Measurements from ENCODE around the gene ARPC4.

The ARPC4 gene

DNA sequence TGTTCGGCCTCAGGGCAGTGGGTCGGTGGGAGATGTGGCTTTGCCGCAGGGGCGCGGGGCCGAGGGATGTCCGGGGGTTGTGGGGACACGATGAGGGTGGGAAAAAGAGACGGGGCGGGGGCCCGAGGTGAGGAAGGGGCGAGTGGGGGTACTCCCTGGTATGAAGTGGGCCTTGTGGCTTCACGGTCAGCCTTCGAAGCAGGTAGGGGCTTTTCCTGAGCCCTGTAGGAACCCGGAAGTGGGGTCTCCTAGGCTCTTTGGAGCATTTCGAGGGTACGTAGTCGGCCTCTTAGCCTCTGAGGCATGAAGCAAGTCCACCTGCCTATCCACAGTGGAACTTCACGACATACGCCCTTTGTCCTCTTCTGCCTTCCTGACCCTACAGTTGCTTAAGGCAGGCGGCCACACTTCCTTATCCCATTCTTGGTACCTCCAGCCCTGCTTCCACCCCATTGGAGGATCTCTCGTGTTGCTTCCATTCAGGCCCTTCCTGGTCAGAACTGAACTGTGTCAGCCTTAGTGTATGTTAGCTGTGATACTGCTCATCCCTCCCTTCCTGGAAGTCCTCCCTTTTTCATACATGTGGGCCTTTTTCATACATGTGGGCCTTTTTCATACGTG is 389 bp downstream of the ARPC4 start:
- DNase-seq = no peak

DNA sequence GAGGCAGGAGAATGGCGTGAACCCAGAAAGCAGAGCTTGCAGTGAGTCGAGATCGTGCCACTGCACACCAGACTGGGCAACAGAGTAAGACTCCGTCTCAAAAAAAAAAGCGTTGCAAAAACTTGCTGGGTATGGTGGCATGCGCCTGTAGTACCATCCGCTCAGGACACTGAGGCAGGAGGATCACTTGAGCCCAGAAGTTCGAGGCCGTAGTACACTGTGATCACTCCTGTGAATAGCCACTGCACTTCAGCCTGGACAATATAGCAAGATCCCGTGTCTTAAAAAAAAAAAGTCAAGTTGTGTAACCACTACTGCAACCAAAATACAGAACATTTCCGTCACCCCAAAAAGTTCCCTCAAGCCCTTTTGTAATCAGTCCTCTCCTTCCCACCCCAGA is 1.5 kb downstream of the ARPC4 start:
- no peak for DNase-seq

DNA sequence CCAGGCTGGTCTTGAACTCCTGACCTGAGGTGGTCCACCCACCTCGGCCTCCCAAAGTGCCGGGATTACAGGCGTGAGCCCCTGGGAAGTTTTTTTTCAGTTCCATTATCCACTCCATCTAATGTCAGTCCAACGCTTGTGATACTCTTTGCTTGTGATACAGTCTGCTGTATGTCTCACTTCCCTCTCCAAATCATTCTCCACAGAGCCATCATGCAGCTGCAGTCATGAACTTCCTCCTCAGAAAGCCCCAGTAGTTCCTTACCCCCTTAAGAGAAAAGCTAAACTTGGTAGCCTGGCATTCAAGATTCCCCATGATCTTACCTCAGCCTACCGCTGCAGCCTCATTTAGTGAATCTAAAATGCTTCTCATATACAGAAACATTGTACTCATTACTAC is 2.3 kb downstream of the ARPC4 start:
- DNase-seq = no peak

DNA sequence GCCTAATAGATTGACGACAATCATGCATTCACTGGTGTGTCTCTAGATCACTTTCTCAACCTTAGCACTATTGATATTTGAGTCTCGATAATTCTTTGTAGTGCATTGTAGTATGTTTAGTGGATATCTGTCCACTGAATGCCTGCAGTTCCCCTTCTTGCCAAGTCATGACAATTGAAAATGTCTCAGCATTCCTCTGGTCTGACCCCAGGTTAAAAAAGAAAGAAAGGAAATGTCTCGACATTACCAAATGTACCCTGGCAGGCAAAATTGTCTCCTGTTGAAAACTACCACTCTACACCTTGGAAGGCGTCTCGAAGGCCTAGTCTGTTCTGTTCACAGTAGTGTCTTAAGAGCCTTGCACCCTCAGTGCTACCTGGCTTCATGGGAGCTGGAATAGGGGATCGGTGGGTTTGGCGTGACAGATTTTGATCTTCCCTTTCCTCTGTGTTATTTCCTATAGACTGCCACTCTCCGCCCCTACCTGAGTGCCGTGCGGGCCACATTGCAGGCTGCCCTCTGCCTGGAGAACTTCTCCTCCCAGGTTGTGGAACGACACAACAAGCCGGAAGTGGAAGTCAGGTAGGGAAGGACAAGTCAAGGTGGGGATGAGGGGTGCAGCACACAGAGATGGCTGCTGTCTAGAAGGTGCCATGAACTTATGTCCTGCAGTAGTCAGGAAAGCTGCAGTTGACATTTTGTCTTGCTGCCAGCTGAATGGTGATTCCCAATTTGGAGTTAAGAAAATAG is 4.5 kb downstream of the ARPC4 start:
- DNase-seq = no peak

DNA sequence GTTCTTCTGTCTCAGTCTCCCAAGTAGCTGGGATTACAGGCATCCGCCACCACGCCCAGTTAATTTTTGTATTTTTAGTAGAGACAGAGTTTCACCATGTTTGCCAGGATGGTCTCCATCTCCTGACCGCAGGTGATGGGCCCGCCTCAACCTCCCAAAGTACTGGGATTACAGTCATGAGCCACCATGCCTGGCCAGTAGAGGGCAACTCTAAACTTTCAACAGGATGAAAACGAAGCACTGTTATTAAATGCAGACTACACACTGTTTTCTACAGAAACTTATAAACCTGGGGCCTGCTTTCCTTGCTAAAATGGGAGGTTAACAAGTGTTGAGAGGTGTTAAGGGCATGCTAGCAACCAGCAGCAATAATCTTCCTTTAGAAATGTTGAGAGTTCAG is 7.6 kb downstream of the ARPC4 start:
- DNase-seq = no peak

DNA sequence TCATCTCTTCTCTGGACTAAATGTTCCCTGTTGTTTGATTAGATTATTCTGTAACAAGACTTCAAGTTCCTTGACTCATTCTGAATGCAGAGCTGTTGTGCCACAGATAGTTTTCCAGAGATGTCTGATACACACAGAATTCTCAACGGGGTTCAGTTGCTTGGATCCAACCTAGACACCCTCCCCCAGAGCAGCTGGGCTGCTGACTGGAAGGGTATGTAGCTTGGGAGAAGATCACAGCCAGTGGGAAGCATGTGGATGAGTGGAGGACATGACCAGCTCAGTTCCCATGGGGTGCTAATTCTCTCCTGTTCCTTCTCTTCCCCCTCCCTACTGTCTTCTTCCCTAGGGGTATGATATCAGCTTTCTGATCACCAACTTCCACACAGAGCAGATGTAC is 10.6 kb downstream of the ARPC4 start:
- no peak for DNase-seq

DNA sequence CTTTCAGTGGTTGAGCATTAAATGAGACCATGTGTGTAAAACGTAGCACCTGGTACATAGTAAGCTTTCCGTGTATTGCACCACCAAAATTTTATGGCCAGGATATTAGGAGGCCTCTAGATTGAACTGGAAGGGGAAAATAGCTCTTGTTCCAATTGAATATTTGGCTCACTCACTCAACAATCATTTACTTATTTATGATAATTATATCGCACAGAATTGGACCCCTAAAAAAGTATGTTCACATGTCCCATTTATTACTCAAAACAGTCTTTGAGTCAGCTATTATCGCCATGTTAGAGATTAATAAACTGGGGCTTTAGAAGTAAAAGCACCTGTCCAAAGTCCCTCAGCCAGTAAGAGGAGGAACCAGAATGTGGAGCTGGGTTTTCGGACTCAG is 12.1 kb downstream of the ARPC4 start:
- DNase-seq = no peak

DNA sequence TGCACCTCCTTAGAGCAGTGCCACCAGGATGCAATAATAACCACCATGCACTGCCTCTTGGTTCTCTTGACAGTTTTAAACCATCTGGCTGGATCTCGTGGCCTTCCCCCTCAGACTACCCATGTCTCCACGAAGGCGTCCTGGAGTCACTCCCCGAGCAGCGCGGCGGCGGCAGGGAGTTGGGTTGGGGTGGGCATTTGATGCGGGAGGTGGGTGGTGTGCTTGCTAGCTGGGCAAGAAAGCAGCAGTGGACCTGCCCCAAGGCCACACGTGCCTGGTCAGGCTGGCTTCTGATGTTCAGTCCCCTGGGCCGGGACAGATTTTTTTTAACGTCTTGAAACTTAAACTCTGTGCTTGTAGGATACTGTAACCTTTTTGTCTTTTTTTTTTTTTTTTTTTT is 13.3 kb downstream of the ARPC4 start:
- DNase-seq = no peak

DNA sequence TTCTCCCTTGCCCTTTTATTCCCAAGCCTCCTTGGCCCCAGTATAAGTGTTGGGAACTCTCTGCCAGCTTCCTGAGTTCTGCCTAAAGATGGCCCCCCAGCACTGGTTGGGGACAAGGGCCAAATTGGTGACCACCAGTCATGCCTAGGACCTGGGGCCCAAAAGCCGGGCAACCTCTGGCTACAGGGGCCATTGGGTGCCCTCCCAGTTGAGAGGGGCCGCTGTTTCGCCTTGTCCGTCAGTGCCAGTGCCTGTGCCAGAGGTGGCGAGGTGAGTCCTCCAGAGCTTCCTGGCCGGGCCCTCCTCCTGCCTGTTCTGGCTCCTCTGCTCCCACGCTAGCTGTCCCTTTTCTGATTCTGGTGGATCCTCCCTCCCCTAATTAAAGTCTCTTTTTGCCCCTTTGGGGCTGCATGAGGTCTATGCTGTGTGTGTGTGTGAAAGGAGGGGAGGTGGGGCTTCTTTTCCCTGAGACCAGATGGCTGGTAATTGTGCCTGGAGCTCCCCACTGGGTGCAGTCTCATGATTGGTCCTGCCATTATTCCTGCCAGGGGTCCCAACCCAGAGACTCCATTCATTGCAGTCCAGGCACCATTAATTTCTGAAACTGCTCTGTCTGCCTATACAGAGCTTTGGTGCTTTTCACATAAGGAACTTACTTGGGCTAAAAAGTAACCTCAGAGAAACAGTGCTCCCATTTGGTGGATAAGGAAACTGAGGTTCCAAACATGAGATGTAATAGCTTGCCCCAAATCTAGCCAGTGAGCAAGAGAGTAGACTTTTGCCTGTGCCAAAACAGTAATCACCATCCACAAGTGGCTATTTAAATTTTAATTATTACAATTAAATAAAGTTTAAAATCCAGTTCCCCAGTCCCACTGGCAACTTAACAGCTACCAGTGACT is 14.1 kb downstream of the ARPC4 start:
- no peak for DNase-seq

DNA sequence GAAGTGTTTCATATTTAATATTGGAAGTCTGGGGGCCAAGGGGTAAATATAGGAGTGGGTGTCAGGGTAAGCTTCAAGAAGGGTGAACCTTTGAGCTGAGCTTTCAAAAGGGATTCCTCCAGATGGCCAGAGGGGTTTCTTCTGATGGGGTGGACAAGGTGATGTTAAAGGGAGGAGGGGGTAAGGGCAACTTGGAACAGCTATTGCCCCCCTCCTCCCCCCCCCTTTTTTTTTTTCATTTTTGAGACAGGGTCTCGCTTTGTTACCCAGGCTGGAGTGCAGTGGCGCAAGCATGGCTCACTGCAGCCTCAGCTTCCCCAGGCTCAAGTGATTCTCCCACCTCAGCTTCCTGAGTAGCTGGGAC is 15.1 kb downstream of the ARPC4 start:
- DNase-seq = no peak

DNA sequence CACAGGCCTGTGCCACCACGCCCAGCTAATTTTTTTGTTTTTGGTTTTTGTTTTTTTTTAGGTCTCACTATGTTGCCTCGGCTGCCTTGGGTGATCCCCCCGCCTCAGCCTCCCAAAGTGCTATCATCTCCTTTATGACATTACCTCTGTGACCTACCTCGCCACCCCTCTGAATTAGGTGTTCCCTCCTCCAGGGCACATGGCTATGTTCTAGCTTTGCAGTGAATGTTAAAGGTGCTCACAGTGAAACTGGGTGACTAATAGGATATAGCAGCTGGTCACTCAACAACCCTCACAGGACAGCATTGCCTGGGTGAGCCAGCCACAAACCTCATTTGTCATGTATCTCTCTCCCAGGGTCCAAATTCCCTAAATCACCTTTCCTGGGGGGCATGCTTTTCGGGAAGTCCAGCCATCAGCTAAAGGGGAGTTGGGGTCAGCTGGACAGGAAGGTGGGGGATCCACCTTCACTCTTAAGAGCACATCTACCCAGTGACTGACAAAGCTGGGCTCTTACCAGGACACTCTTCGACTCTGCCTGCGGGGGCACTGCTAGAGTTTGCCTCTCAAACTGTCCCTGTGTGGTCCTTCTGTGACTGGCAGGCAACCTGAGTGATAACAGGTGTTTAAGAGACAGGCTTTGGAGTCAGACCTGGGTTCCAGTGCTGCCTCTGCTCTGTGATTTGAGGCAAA is 15.6 kb downstream of the ARPC4 start:
- DNase-seq = no peak

DNA sequence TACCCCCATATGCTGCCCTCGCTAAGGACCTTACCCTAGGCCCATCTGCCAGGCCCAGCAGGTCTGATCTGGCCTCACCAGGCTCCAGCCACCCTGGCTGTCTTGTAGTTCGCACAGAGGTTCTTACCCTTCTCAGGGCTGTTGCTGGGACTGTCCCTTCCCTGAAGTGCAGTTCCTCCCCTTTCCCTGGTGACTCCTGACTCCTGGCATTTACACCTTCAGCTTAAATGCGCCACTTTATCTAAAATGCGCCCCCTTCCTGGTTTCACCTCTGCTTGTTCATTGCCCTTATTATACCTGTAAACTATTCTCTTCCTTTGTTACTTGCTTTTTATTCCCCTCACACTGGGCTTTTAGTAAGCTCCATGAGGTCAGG is 16.3 kb downstream of the ARPC4 start:
- no peak for DNase-seq

DNA sequence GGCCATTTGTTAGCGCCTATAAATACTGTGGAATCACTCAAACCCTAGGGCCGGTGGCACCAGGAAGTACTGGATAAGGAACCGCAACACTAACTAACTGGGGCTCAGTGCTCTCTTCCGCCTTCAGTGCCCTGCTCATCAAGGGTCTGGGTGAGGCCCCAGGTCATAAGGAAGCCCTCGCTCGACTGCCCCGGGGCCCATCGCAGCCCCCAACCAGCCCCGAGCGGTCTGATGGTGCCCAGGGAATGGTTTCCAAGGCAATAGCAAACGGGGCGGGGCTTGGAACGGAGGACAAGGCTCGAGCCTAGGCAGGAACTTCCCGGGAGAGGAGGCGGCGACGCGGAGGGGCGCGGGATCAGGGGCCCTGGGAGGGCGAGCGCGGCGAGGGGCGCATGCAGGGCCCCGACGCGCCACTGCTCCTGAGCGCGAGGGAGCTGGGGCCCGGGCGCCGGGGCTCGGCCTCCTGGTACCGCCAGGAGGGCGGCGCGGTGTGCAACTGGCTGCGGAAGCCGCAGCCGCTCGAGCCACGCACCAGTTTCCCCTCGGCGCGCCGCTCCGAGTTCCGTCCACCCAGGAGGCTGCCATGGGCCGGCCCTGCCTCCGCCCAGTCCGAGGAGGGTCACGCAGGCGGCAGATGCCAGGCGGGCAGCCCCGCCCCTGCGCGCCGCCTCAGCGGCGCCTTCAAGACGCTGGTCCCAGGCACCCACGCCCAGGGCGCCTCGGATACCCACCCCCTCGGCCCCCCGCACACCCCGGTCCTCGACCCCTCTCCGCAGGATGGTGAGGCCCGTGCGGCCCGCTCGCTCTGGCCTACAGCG is 16.9 kb downstream of the ARPC4 start, which contains the start of gene TTLL3:
TTLL3 (plus strand) TSS at position 648 of the 818 bp plus-strand sequence. CDS start 400 bp downstream, outside the sequence.
- peak; percentile 66 for DNase-seq

DNA sequence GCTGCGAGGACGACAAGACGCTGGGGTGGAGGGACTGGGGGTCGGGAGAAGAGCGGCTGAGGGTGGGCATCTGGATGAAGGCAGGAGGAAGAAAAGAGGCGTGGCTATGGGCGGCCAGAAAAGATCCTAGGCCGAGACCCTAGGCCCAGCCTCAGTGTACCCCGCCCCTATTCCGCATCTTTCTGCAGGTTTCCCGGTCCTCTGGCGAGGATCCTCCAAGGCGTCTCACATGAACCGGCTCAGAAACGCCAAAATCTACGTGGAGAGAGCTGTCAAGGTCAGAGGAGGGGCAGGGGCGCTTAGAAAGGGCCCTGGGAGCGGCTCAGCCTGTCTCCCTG is 17.5 kb downstream of the ARPC4 start:
- DNase-seq = no peak

DNA sequence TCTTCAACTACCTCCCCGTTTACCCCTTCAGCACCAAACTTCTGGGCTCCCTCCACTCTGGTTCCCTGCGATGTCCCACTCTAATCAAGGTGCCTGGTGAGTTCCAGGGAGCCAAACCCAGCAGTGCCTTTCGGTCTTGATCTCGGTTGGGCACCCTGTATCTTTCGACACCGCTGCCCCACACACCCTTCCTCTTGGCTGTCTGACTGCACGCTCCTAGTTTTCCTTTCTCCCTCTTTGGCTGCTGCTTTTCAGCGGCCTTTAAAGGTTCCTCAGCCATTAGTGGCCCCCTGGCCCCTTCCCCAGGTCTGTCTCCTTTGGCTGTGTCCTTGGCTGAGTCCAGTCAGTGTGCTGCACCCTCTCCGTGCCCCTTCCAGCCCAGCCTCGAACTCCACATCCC is 18.0 kb downstream of the ARPC4 start:
- DNase-seq = no peak

DNA sequence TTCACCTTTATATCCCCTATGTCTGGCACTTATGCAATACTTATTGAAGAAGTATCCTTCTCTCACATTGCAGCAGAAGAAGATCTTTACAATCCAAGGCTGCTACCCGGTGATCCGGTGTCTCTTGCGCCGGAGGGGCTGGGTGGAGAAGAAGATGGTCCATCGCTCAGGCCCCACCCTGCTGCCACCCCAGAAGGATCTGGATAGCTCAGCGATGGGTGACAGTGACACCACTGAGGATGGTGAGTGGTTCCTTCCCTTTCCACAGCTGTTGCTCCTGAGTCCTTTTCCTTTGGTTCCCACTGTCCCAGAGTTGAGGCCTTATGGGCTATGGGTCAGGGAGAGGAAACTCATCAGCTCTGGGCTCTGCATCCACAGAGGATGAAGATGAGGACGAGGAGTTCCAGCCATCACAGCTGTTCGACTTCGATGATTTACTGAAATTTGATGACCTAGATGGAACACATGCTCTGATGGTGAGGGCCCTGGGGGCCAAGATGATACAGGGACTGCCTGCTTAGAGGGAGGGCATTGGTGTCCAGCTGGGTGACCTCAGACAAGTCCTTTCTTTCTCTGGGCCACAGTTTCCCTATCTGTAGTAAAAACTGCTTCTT is 20.1 kb downstream of the ARPC4 start:
- no peak for DNase-seq

DNA sequence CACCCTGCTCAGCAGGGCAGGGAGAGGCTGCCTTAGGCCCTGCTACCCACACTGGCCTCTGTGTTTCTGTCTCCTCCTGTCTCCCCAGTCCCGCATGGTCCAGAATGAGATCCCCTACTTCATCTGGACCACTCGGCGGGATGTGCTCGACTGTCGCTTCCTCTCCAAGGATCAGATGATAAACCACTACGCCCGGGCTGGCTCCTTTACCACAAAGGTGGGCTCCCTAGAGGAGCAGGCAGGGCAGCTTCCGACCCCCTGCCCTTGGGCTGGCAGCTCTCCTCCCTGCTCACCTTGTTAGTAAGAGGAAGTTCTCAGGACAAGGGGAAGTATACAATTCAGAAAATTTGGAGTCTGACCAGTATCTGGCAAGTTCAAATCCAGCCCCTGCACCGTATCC is 23.1 kb downstream of the ARPC4 start:
- no peak for DNase-seq

DNA sequence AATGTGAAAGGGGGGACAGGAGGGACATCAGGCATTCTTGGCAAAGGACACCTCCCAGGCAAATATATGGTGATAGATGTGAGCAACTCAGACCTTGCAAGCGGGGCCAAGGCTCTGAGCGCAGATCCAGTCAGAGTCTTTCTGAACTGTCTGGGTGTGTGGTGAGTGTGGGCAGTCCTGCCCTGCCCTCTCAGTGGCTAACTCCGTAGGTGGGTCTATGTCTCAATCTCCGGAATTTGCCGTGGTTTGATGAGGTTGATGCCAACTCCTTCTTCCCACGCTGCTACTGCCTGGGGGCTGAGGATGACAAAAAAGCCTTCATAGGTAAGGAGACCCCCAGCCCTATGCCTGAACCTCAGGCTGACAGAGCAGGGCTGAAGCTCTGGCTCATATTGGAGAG is 24.6 kb downstream of the ARPC4 start:
- DNase-seq = no peak

DNA sequence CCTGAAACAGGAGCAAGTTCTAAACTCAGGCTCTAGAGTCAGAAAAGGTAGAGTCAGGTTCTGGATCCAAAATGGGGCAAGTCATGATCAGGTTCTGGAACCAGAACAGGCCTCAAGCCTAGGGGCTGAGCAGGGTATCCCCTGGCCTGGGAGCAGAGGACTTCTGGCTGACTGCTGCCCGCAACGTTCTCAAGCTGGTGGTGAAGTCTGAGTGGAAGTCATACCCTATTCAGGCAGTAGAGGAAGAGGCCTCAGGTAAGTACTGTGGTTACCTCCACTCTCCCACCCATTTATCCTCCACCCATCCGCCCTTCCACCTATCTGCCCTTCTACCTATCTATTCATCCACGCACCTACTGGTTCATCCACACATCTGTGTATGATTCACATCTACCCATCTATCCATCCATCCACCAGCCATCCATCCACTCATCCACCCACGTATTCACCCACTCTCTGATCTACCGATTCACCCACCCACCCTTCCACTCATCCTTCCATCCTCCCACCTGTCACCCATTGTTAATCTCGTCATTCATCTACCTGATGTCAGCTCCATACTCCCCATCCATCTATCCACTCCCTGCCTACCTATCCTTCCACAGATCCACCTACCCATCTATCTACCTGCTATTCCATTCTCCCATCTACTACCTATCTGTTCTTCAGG is 25.9 kb downstream of the ARPC4 start:
- DNase-seq = no peak

DNA sequence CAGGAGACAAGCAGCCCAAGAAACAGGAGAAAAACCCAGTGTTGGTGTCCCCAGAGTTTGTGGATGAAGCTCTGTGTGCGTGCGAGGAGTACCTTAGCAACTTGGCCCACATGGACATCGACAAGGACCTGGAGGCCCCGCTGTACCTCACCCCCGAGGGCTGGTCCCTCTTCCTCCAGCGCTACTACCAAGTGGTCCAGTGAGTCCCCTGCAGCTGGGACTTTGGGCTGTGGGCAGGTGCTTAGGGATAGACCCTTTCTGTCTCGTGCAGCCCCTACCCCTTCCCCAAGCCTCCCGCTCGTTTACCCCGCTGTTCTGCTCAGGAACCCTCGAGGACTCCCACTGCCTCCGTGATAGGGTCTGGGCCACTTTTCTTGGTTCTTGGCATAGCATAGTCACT is 27.7 kb downstream of the ARPC4 start:
- no peak for DNase-seq

DNA sequence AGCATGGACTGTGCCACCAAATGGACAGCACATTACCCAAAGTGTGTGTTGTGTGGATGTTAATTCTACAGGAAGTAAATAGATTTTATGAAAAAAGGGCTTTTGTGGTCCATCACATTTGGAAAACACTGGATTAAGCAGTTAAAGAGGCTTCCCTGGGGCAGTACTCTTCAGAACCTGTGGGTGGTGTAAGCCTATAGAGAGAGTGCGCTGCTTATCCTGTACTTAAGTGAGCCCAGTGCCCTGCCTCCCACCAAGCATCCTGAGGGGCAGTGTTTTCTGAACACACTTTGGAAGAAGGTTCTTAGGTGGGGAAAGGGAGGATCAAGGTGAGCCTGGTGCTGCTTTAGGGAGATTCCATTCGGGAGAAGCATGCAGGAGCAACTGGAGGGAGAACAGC is 28.1 kb downstream of the ARPC4 start:
- DNase-seq = no peak

Data from 8988T (cell line).